Muscle layer of colon (tissue), 2 donors: ENCODE results near the gene ACADS.
"Not testable (repeated sequence)": the region's sequence is repeated elsewhere in the genome, so short reads cannot be mapped to it uniquely, and the experiment has no call there.

Experiments
- H3K27ac ChIP-seq: one replicate; pipeline ENCODE4 v1.7.0; 2013; ENCODE audit warnings: low read depth, mild to moderate bottlenecking, low read length, moderate library complexity
- H3K27me3 ChIP-seq, 2 donors: one replicate each; pipeline ENCODE4 v1.7.0; 2013; ENCODE audit warnings: low read length in 2 of 2, mild to moderate bottlenecking in 2 of 2; ENCODE audit not compliant: insufficient read depth in 2 of 2, control insufficient read depth in 1 of 2
- H3K36me3 ChIP-seq: one replicate; pipeline ENCODE4 v1.7.0; 2013; ENCODE audit warnings: mild to moderate bottlenecking, low read length; ENCODE audit not compliant: insufficient read depth
- H3K4me1 ChIP-seq: one replicate; pipeline ENCODE4 v1.7.0; 2013; ENCODE audit warnings: mild to moderate bottlenecking, low read length; ENCODE audit not compliant: insufficient read depth
- H3K4me3 ChIP-seq, 2 donors: one replicate each; pipeline ENCODE4 v1.7.0; 2013; ENCODE audit warnings: low read length in 2 of 2, low read depth in 1 of 2, mild to moderate bottlenecking in 1 of 2, moderate library complexity in 1 of 2
- H3K9ac ChIP-seq: one replicate; pipeline ENCODE4 v1.7.0; 2013; ENCODE audit warnings: low read length
- H3K9me3 ChIP-seq: one replicate; pipeline ENCODE4 v1.7.0; 2013; ENCODE audit warnings: mild to moderate bottlenecking, low read length
- donor health status: abdominal sarcoma.
- donor health status: Adenocarcinoma of cecum.

The ACADS gene

DNA sequence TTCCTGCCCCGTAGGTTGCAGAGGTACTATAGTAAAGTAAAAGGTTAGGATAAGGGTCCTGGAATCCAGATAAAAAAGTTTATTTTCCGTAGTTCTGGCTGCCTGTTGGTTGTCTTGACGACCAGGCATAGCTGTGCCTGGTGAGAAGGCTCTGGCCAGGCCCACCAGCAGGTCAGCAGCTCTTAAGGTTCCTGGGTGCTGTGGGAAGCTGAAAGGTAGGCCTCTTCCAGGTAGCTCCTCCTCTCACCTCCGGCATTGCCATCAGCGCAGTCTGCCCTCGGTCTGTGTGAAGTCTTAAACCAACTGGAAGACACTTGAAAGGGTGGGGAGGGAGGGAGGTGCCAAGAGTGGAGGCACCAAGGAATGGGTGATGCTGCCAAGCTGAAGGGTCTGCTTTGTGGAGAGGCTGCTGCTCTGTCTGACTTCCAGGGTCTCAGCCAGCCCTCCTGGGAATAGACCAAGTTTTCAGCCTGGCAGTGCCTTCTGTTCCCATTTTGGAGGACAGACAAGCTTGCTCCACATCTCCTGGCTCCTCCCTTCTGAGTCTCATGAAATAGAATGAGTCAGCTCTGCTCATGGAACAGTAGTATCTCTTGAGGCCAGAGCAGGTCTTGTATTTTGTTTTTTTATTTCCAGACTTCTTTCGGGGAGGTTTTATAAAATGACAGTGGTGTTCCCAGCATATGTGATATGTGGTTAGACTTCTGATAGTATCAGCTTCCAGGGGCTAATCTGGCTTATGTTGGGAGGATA is 5.2 kb upstream of the ACADS start:
- Histone ChIP-seq H3K27ac (no peak overlapping the region), H3K27me3 (no peaks in the 10 kb centered on the region), H3K4me1 (peaks cover 14% of the 10 kb centered on the region), H3K9ac (no peak overlapping the region), H3K4me3 (no peak overlapping the region), H3K9me3 (no peaks in the 10 kb centered on the region), H3K36me3 (peaks cover 77% of the 10 kb centered on the region)

DNA sequence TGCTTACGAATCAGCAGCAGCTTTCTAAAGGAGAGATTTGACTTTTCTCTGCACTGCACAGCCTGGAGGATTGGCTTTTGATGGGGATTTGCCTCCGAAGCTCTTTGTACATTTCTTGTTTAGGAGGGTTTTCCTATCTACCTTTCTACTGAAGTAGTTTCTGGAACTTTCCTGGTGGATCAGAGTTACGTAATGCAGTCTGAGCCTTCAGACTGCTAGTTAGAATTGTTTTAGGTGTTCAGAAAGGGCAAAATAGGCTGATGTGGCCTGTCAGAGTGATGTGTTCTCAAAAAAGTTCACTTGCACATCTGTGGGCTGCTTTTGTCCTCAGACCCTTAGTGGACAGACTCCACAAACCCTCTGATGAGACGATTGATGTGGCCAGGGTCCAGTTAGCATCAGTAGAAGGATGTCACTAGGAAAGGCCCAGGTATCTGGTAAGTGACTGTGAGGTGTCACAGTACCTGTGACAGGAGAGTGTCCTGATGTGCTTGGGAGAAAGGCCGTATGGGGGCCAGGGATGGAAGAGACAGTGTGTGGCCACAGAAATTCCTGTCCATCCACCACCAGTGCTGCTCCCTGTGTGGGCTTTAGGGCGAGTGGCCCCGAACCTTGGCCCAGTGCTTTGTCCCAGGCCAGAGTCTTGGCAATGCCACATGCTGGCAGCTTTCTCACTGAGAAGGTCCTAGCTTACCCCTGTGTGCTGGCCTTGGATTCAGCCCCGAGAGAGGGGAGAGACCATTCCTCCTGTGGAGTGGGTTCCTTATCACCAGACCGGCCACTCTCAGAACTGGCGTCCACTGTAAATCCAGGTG is 4.4 kb upstream of the ACADS start:
- Histone ChIP-seq H3K9ac (no peak overlapping the region), H3K4me1 (peaks cover 14% of the 10 kb centered on the region), H3K36me3 (peaks cover 74% of the 10 kb centered on the region), H3K9me3 (no peaks in the 10 kb centered on the region), H3K4me3 (no peak overlapping the region), H3K27me3 (no peaks in the 10 kb centered on the region), H3K27ac (no peak overlapping the region)

DNA sequence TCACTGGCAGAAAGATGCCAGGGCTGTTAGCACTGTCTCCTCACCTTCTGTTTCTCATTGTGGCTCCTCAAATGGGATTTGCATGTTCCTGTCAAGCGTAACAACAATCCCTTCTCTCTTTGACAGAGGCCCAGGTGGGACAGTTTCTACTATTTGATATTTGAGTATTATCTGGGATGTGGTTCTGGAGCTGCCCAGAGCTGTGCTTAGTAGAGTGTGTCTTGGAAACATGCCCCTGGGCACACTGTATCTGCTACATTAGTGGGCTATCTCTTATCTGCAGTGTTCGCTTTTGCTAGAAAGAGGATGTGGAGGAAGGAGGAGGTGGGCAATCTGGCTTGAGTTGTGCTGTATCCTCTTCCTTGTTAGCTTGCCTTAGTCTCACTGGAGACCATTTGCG is 3.8 kb upstream of the ACADS start:
- no peak overlapping the region for H3K4me3 ChIP-seq
- no peaks in the 10 kb centered on the region for H3K9me3 ChIP-seq
- H3K9ac ChIP-seq: no peak overlapping the region
- H3K27me3 ChIP-seq: no peaks in the 10 kb centered on the region
- peaks cover 14% of the 10 kb centered on the region for H3K4me1 ChIP-seq
- H3K36me3 ChIP-seq: peaks cover 67% of the 10 kb centered on the region
- H3K27ac ChIP-seq: no peak overlapping the region

DNA sequence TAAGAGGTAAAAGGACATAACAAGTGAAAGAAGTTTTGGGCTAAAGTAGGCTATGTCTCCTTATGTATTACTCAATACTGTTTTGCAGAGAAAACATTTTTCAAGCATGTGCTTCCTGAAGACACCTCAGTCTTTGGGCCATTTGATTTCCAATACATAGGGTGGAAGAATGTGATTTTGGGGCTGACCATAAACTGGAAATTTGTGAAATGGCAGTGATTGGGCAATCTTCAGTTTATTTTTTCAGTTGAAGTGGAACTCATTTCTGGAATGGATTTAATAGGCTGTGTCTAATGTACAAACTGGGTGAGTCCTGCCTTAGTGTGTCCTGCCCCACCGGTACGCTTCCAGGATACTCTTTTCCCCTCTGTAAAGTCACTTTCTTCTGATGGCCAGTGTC is 2.8 kb upstream of the ACADS start:
- no peak overlapping the region for H3K27ac ChIP-seq
- peaks cover 14% of the 10 kb centered on the region for H3K4me1 ChIP-seq
- H3K9me3 ChIP-seq: no peaks in the 10 kb centered on the region
- H3K4me3 ChIP-seq: no peak overlapping the region
- no peaks in the 10 kb centered on the region for H3K27me3 ChIP-seq
- peaks cover 62% of the 10 kb centered on the region for H3K36me3 ChIP-seq
- no peak overlapping the region for H3K9ac ChIP-seq

DNA sequence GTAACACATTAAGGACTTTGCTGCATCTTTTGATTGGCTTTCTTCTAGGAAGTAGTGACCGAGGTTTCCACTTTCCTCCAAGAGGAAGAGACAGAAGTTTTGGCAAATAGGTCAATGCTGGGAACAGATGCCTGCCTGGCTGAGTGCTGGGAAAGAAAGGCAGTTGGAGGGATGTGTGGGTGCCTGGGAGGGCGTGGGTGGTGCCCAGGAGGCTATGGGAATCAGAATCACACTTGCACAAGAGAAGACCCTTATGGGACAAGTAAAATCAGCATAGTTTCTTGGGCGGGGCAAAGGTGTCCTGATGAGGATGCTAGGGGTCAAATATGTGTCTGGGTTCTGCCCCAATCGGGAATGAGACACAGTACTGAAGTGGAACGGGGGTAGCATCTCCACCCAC is 906 bp upstream of the ACADS start:
- Histone ChIP-seq H3K36me3 (peaks cover 44% of the 10 kb centered on the region), H3K9ac (peak overlapping the region; percentile 75), H3K9me3 (no peaks in the 10 kb centered on the region), H3K27ac (no peak overlapping the region), H3K27me3 (no peaks in the 10 kb centered on the region), H3K4me1 (peaks cover 14% of the 10 kb centered on the region), H3K4me3 (peak overlapping the region in 1 of 2 donors; percentile 57)

DNA sequence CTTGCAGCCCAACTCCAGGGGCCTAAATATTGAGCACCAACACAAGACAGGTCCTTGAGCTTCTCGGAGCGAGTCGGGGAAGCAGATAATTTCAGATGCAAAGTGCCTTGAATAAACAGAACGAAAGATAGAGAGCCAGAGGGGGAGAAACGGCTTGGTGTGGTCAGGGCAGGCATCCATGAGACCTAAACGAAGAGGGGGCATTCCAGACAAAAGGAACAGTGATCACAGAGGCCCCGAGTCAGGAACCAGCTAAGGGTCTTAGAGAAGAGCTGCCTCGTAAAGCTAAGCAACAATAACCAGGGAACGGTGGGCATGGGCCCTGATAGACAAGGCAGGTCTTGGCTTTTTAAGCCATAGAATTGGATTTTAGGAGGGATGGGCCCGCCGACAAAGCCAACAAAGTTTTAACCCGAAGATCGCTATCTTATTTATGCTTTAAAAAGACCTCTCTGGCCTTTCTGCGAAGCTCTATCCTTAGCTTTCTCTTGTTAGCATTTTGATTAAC is 421 bp upstream of the ACADS start:
- Histone ChIP-seq H3K36me3 (peaks cover 41% of the 10 kb centered on the region), H3K9ac (peak overlapping the region; percentile 75), H3K9me3 (no peaks in the 10 kb centered on the region), H3K4me3 (peak overlapping the region; percentile 49 to 57), H3K4me1 (peaks cover 14% of the 10 kb centered on the region), H3K27ac (peak overlapping the region; percentile 63), H3K27me3 (no peaks in the 10 kb centered on the region)

DNA sequence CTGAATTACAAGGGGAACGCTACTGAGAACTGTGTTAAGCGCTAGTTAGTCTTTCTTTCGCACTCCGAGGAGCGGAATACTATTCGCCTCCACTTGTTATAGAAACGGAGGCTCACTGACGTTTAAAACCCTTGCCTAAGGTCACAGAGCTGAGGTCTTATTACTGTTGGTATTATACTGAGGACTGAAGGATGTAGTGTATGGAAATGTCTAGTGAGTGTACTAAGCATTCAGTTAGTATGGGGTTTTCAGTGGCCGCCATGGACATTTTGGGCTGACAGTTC is 826 bp downstream of the ACADS start:
- peak overlapping the region; percentile 57 to 77 for H3K4me3 ChIP-seq
- peak overlapping the region; percentile 80 for H3K9ac ChIP-seq
- H3K4me1 ChIP-seq: peaks cover 8% of the 10 kb centered on the region
- H3K27ac ChIP-seq: peak overlapping the region; percentile 63
- H3K36me3 ChIP-seq: peaks cover 36% of the 10 kb centered on the region
- no peaks in the 10 kb centered on the region for H3K27me3 ChIP-seq
- H3K9me3 ChIP-seq: no peaks in the 10 kb centered on the region

DNA sequence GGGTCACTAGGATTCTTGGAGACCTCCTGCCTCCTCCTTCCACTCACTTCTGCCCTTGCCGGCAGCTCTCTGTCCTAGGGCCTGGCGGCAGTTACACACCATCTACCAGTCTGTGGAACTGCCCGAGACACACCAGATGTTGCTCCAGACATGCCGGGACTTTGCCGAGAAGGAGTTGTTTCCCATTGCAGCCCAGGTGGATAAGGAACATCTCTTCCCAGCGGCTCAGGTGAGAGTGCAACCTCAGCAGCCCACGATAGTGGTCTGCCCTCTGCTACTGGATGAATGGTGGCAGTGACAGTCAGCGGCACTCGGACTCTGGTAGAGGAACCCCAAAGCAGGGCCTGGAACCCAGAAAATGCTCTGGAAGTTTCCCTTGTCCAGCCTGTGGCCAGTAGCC is 1.3 kb downstream of the ACADS start:
- peaks cover 8% of the 10 kb centered on the region for H3K4me1 ChIP-seq
- H3K9me3 ChIP-seq: no peaks in the 10 kb centered on the region
- no peak overlapping the region for H3K4me3 ChIP-seq
- peaks cover 31% of the 10 kb centered on the region for H3K36me3 ChIP-seq
- H3K9ac ChIP-seq: no peak overlapping the region
- no peak overlapping the region for H3K27ac ChIP-seq
- H3K27me3 ChIP-seq: no peaks in the 10 kb centered on the region

DNA sequence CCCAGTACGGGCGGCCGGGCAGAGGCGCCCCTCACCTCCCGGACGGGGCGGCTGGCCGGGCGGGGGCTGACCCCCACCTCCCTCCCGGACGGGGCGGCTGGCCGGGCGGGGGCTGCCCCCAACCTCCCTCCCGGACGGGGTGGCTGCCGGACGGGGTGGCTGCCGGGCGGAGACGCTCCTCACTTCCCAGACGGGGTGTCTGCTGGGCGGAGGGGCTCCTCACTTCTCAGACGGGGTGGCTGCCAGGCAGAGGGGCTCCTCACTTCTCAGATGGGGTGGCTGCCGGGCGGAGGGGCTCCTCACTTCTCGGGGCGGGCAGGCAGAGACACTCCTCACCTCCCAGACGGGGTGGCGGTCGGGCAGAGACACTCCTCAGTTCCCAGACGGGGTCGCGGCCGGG is 6.6 kb downstream of the ACADS start:
- H3K9me3 ChIP-seq: not testable (repeated sequence)
- H3K36me3 ChIP-seq: peaks cover 14% of the 10 kb centered on the region

DNA sequence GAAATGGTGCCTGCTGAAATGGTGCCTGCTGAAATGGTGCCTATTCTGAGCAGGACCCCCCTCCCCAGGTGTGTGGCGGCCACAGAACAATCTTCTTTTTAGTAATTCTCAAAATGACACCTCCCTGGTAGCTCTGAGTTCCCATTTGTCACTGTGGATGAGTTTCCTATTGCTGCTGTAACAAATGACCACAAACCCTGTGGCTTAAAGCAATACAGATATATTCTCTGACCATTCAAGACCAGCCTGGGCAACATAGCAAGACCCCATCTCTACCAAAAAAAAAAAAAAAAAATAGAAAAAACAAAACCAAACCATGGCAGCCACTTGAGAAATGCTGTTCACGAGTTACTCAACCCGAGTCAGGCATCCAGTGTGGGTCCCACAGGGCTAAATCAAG is 7.9 kb downstream of the ACADS start:
- H3K9me3 ChIP-seq: no peaks in the 10 kb centered on the region
- H3K4me3 ChIP-seq: no peak overlapping the region
- H3K36me3 ChIP-seq: peaks cover 14% of the 10 kb centered on the region
- H3K4me1 ChIP-seq: no peaks in the 10 kb centered on the region
- no peak overlapping the region for H3K27ac ChIP-seq
- H3K27me3 ChIP-seq: no peaks in the 10 kb centered on the region
- no peak overlapping the region for H3K9ac ChIP-seq

More for the DNA sequence above, 6.6 kb downstream of the ACADS start:
- not testable (repeated sequence) for H3K4me3 ChIP-seq, H3K27me3 ChIP-seq, H3K4me1 ChIP-seq, H3K27ac ChIP-seq, H3K9ac ChIP-seq

DNA sequence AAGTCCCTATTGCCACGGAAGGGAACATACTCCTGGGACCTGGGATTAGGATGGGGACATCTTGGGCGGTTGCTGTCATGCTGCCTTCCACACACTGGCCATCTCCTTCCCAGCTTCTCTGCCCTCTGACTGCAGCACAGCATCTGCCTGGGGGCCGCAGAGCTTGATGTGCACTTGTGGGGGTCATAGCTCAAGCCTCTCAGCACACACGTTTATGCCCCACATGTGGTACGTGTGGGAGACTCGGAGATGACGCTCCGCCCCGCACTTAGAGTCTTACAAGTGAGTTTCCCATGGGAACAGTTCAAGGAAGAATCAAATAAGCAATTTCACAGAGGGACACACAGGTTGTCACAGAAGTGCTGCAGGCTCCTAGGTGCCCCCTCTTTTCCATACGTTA is 8.6 kb downstream of the ACADS start:
- Histone ChIP-seq H3K4me1 (no peaks in the 10 kb centered on the region), H3K27ac (no peak overlapping the region), H3K4me3 (no peak overlapping the region), H3K36me3 (peaks cover 14% of the 10 kb centered on the region), H3K9ac (no peak overlapping the region), H3K9me3 (no peaks in the 10 kb centered on the region), H3K27me3 (no peaks in the 10 kb centered on the region)
